ENCODE measurements around the gene TAX1BP3. TPM values are rescaled to one million over a fixed set of nuclear protein-coding genes. Genes with fewer than 3 reads are reported as not detected.
A peak's percentile ranks its signal among the peaks of the same experiment; 100 is the strongest.

TAX1BP3 gene
- total RNA-seq, 1 donor from 2014 or later, result 148 TPM

GRCh38 chr17:3656755-3657587 is 11.4 kb downstream of the TAX1BP3 start:
- H3K36me3 Mint-ChIP-seq (ENCODE audit: low read depth, unreplicated experiment), result no peaks in the 10 kb centered on the region
- no peak overlapping the region for H3K27ac Mint-ChIP-seq (ENCODE audit: unreplicated experiment)
- no peak overlapping the region for H3K4me3 Mint-ChIP-seq (ENCODE audit: unreplicated experiment)
- no peaks in the 10 kb centered on the region for H3K4me1 Mint-ChIP-seq (ENCODE audit: unreplicated experiment)
- no peak for TF ChIP-seq CTCF (IDR thresholded peaks at IDR 0.05; ENCODE audit: unreplicated experiment)
- H3K27me3 Mint-ChIP-seq (ENCODE audit: unreplicated experiment), result peaks cover 6% of the 10 kb centered on the region
- DNase-seq (ENCODE audit: low spot score), result no peak
- no peaks in the 10 kb centered on the region for H3K9me3 Mint-ChIP-seq (ENCODE audit: unreplicated experiment)

GRCh38 chr17:3656353-3656752 is 12.0 kb downstream of the TAX1BP3 start:
- H3K4me3 Mint-ChIP-seq (ENCODE audit: unreplicated experiment), result no peak overlapping the region
- no peaks in the 10 kb centered on the region for H3K36me3 Mint-ChIP-seq (ENCODE audit: low read depth, unreplicated experiment)
- TF ChIP-seq CTCF (IDR thresholded peaks at IDR 0.05; ENCODE audit: unreplicated experiment), result no peak
- H3K9me3 Mint-ChIP-seq (ENCODE audit: unreplicated experiment), result no peaks in the 10 kb centered on the region
- H3K27ac Mint-ChIP-seq (ENCODE audit: unreplicated experiment), result peak overlapping the region; percentile 52
- no peak for DNase-seq (ENCODE audit: low spot score)
- H3K4me1 Mint-ChIP-seq (ENCODE audit: unreplicated experiment), result no peaks in the 10 kb centered on the region
- H3K27me3 Mint-ChIP-seq (ENCODE audit: unreplicated experiment), result peaks cover 6% of the 10 kb centered on the region

GRCh38 chr17:3655766-3656165 is 12.6 kb downstream of the TAX1BP3 start:
- no peak overlapping the region for H3K4me3 Mint-ChIP-seq (ENCODE audit: unreplicated experiment)
- peak overlapping the region; percentile 52 for H3K27ac Mint-ChIP-seq (ENCODE audit: unreplicated experiment)
- H3K4me1 Mint-ChIP-seq (ENCODE audit: unreplicated experiment), result no peaks in the 10 kb centered on the region

DNA sequence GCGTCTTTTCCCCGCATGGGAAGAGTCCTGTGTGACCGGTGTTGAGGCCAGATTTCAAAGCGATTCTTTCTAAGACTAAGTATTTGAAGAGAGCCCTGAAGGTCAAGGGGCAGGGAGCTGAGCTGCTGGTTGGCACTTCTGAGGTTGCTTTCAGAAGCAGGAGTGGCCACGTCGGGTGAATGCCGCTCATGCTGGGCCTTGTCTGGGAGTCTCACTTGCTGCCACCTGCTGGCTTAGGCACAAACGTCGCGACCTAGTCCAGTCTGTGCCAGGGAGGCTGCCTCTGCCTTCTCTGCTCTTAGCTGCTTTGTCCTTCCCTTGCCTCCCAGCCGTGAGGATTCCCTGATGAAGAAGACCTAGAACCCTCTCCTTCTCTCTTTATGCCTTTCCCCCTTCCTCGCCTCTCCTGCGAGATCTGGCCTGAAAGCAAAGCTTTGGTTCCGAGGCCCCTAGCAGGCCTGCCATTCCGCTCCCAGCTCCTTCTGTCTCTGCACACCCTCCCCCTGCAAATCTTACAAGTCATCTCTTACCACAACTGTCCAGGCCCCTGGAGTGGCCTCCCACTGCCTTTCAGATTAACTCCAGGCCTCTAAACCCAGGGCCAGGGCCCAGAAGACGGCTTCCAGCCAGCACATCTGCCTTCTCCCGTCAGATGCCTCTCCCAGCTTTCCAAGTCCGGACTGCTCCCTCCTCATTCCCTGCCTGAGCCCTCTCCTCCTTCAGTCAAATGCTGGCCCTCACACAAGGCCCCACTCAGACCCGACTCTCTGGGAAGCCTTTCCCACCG is 20.4 kb downstream of the TAX1BP3 start:
- H3K4me3 Mint-ChIP-seq (ENCODE audit: unreplicated experiment), result no peak overlapping the region
- H3K27ac Mint-ChIP-seq (ENCODE audit: unreplicated experiment), result no peak overlapping the region
- H3K36me3 Mint-ChIP-seq (ENCODE audit: low read depth, unreplicated experiment), result peaks cover 15% of the 10 kb centered on the region
- peak; percentile 73 for DNase-seq (ENCODE audit: low spot score)
- H3K9me3 Mint-ChIP-seq (ENCODE audit: unreplicated experiment), result no peaks in the 10 kb centered on the region
- H3K4me1 Mint-ChIP-seq (ENCODE audit: unreplicated experiment), result peaks cover 5% of the 10 kb centered on the region
- no peak for TF ChIP-seq CTCF (IDR thresholded peaks at IDR 0.05; ENCODE audit: unreplicated experiment)
- H3K27me3 Mint-ChIP-seq (ENCODE audit: unreplicated experiment), result peaks cover 9% of the 10 kb centered on the region

More at GRCh38 chr17:3655766-3656165, 12.6 kb downstream of the TAX1BP3 start:
- no peaks in the 10 kb centered on the region for H3K36me3 Mint-ChIP-seq (ENCODE audit: low read depth, unreplicated experiment)
- peaks cover 3% of the 10 kb centered on the region for H3K27me3 Mint-ChIP-seq (ENCODE audit: unreplicated experiment)
- H3K9me3 Mint-ChIP-seq (ENCODE audit: unreplicated experiment), result no peaks in the 10 kb centered on the region
- no peak for TF ChIP-seq CTCF (IDR thresholded peaks at IDR 0.05; ENCODE audit: unreplicated experiment)
- no peak for DNase-seq (ENCODE audit: low spot score)
